K562 (cell line): ENCODE measurements around the gene XPC. TPM values are rescaled to one million over a fixed set of nuclear protein-coding genes. Genes with fewer than 3 reads are reported as not detected.

Experiments used
- CREB1 ChIP-seq, 2 experiments: sonication (generic) in 1 of 2; formaldehyde crosslinking in 1 of 2; IDR thresholded peaks; 2 replicates each; pipeline versions ENCODE4 v1.6.1 to v1.8.0; 2012 to 2022; ENCODE audit warnings: inconsistent platforms in 1 of 2, mild to moderate bottlenecking in 1 of 2, missing genetic modification reagents in 1 of 2, moderate library complexity in 1 of 2
- HCFC1 ChIP-seq: IDR thresholded peaks from 2 replicates; pipeline ENCODE4 v1.6.1; 2012; ENCODE audit warnings: low read depth, low read length, improper control_type of control experiment
- SFPQ ChIP-seq: fragments of 200-400 bp; formaldehyde crosslinking; IDR thresholded peaks from 2 replicates; pipeline ENCODE4 v1.6.1; 2017; ENCODE audit warnings: mild to moderate bottlenecking, low read depth, low read length, moderate library complexity
- SMARCC2 ChIP-seq: fragments of 450-650 bp; IDR thresholded peaks from 2 replicates; pipeline ENCODE4 v1.6.1; 2017; ENCODE audit warnings: antibody characterized with exemption, moderate library complexity, mild to moderate bottlenecking, low read depth
- SMARCE1 ChIP-seq: fragments of 450-650 bp; IDR thresholded peaks from 2 replicates; pipeline ENCODE4 v1.7.1; 2016; ENCODE audit warnings: mild to moderate bottlenecking
- ZNF232 ChIP-seq: sonication (generic); formaldehyde crosslinking; IDR thresholded peaks from 2 replicates; pipeline ENCODE4 v1.8.0; 2022; ENCODE audit warnings: mild to moderate bottlenecking, missing genetic modification reagents
- ZNF589 ChIP-seq: fragments of 200-800 bp; sonication (Bioruptor generic); IDR thresholded peaks from 2 replicates; pipeline ENCODE4 v1.6.1; 2016; ENCODE audit warnings: low read depth, missing genetic modification characterization, missing compliant biosample characterization
- polyA plus RNA-seq, 8 experiments: library from polyadenylated mRNA; depleted of rRNA in 4 of 8; stranded (reverse) in 5 of 8; unstranded in 3 of 8; fragments of >200 nt; fragmentation: Nextera tagmentation in 2 of 8; fragmentation: Illumina TruSeq in 1 of 8; extraction: Ambion mirVana in 2 of 8; extraction: Trizol in 1 of 8; gene quantifications; 2 replicates each; pipeline versions ENCODE4 v1.2.1 to v1.2.3, GENCODE V29; 2011 to 2014; ENCODE audit warnings: inconsistent platforms in 1 of 8, missing spikeins in 1 of 8
- total RNA-seq, 7 experiments: library from RNA; depleted of rRNA in 6 of 7; stranded (reverse); fragments of >200 nt in 6 of 7; fragmentation: Illumina TruSeq in 2 of 7; extraction: Trizol in 2 of 7; gene quantifications; 2 replicates each; pipeline versions ENCODE4 v1.2.1 to v1.2.3, GENCODE V29; 2011 to 2021; ENCODE audit warnings: low replicate concordance in 1 of 7
- TF ChIP-seq, protein P1 (sequence below): sonication (generic); formaldehyde crosslinking; IDR thresholded peaks from 2 replicates; pipeline ENCODE4 v1.8.0; 2022; ENCODE audit warnings: missing genetic modification reagents, mild to moderate bottlenecking, borderline replicate concordance
- TF ChIP-seq, protein P2 (sequence below): fragments of 450-650 bp; IDR thresholded peaks from 2 replicates; pipeline ENCODE4 v1.6.1; 2018; ENCODE audit not compliant: partially characterized antibody

XPC gene
- total and polyA plus RNA-seq, 9 of the 15 experiments (the other 6 are each of a cell fraction or from before 2014, with no cell fraction given): 3.8 to 54.7 (median 41.3) TPM

GRCh38 chr3:14125193-14126016 is 53.0 kb downstream of the XPC start (continued):
- TF ChIP-seq, protein P1, sequence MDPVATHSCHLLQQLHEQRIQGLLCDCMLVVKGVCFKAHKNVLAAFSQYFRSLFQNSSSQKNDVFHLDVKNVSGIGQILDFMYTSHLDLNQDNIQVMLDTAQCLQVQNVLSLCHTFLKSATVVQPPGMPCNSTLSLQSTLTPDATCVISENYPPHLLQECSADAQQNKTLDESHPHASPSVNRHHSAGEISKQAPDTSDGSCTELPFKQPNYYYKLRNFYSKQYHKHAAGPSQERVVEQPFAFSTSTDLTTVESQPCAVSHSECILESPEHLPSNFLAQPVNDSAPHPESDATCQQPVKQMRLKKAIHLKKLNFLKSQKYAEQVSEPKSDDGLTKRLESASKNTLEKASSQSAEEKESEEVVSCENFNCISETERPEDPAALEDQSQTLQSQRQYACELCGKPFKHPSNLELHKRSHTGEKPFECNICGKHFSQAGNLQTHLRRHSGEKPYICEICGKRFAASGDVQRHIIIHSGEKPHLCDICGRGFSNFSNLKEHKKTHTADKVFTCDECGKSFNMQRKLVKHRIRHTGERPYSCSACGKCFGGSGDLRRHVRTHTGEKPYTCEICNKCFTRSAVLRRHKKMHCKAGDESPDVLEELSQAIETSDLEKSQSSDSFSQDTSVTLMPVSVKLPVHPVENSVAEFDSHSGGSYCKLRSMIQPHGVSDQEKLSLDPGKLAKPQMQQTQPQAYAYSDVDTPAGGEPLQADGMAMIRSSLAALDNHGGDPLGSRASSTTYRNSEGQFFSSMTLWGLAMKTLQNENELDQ (CRISPR knock-in tag): peak; percentile 72; the same call in 1 of the 2 replicates
- TF ChIP-seq, protein P2, sequence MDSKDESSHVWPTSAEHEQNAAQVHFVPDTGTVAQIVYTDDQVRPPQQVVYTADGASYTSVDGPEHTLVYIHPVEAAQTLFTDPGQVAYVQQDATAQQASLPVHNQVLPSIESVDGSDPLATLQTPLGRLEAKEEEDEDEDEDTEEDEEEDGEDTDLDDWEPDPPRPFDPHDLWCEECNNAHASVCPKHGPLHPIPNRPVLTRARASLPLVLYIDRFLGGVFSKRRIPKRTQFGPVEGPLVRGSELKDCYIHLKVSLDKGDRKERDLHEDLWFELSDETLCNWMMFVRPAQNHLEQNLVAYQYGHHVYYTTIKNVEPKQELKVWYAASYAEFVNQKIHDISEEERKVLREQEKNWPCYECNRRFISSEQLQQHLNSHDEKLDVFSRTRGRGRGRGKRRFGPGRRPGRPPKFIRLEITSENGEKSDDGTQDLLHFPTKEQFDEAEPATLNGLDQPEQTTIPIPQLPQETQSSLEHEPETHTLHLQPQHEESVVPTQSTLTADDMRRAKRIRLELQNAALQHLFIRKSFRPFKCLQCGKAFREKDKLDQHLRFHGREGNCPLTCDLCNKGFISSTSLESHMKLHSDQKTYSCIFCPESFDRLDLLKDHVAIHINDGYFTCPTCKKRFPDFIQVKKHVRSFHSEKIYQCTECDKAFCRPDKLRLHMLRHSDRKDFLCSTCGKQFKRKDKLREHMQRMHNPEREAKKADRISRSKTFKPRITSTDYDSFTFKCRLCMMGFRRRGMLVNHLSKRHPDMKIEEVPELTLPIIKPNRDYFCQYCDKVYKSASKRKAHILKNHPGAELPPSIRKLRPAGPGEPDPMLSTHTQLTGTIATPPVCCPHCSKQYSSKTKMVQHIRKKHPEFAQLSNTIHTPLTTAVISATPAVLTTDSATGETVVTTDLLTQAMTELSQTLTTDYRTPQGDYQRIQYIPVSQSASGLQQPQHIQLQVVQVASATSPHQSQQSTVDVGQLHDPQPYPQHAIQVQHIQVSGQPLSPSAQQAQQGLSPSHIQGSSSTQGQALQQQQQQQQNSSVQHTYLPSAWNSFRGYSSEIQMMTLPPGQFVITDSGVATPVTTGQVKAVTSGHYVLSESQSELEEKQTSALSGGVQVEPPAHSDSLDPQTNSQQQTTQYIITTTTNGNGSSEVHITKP: peak; percentile 66
- TF ChIP-seq HCFC1 (0 out of 2 replicates have a peak, but pooled peaks have one; percentile 3), SMARCC2 (0 out of 2 replicates have a peak, but pooled peaks have one; percentile 16), SMARCE1 (0 out of 2 replicates have a peak, but pooled peaks have one; percentile 71), ZNF232 (CRISPR knock-in tag) (0 out of 2 replicates have a peak, but pooled peaks have one; percentile 59), ZNF589 (CRISPR knock-in tag) (peak; percentile 84), SFPQ (no peak), CREB1 (IDR thresholded peaks at IDR 0.05) (no peak), CREB1 (CRISPR knock-in tag; IDR thresholded peaks at IDR 0.05) (peak; percentile 16; the same call in 1 of the 2 replicates)
